ENCODE data around the gene BBX.
"Not testable (repeated sequence)": the region's sequence is repeated elsewhere in the genome, so short reads cannot be mapped to it uniquely, and the experiment has no call there.

Gene BBX

DNA sequence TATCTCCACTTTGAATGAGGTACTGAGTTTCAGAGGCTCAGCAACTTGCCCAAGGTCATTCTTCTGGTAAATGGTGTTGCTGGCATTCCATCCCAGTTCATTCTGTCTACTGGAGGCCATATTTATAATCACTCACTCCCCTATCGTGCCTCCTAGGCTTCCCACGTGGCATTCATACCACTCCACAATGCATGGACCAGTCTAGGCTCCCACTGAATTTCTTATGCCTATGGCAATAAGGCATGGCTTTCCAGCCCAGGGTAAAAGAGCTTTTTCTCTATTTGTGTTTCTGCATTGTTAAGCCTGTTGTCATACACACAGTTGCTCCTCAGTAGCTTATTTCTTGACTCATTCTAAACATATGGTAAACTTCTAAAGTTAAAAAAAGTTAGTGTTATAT, 19.9 kb downstream of the BBX start:
- DNase-seq (ENCODE audit: low read depth in 1 of 2, low spot score in 1 of 2), result no peak

DNA sequence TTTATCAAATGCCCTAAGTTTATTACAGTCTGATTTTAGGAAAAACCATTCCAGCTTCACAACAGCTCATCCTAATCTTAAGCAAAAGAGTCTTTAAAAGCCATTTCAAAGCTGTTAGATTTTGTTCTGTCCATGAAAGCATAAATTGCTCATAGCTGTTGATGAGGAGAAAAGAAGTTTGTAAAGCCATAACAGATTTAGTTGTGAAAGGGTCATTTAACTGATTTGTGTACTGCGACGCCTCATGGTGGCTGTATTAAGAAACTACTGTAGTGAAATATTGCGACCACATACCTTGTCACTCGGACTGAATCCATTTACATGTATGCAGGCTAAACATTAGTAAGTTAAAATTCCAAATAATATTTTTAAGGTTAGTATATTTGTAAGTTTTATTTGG, 20.9 kb downstream of the BBX start:
- no peak for DNase-seq (ENCODE audit: low read depth in 1 of 2, low spot score in 1 of 2)

DNA sequence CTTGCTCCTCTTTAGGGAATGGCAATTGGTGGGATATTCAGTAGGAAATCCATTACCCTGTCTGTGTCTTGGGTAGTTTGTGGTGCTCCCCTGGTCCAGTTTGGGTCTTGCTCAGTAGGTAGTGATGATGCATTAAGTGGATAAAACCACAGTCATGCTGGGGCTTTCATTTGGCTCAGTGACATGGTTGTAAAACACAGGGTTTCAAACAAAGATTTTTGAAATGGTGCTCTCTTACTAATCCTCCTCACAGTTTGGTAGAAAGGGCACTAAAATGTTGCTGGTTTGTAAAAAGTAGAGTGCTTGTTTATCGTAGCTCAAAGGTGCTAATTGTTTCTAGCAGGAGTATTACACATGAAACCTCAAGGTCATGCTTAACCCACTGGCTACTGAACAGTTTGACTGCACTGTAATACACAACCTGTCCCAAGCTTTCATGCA, 22.9 kb downstream of the BBX start:
- DNase-seq (ENCODE audit: low read depth in 1 of 2, low spot score in 1 of 2), result no peak

DNA sequence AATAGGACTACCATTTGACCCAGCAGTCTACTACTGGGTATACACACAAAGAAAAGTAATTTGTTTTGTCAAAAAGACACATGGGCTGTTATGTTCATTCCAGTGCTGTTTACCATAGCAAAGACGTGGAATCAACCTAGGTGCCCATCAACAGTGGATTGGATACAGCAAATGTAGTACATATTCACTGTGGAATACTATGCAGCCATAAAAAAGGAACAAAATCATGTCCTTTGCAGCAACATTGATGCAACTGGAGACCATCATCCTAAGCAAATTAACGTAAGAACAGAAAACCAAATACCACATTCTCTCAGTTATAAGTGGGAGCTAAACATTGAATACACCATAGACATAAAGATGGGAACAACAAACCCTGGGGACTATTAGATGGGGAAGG, 25.8 kb downstream of the BBX start:
- no peak for DNase-seq (ENCODE audit: low read depth in 1 of 2, low spot score in 1 of 2)

DNA sequence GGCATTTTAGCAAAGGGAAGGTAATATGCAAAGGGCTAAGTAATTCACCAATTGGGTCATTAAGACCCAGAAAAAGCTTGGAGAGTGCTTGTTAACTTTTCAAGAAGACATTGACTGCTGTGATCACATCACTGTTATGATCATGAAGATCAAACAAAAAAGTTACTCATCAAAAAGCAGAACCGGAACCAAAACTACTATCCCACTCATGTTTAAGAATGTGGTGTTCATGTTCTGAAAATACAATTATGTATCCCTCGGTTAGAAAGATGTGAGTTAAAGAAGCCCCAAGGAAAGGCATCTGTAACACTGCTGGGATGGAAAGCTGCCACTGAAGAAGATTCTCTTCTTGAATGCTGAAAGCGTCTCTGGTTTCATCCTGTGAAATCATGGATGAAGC, 32.6 kb downstream of the BBX start:
- no peak for DNase-seq (ENCODE audit: low read depth in 1 of 2, low spot score in 1 of 2)

DNA sequence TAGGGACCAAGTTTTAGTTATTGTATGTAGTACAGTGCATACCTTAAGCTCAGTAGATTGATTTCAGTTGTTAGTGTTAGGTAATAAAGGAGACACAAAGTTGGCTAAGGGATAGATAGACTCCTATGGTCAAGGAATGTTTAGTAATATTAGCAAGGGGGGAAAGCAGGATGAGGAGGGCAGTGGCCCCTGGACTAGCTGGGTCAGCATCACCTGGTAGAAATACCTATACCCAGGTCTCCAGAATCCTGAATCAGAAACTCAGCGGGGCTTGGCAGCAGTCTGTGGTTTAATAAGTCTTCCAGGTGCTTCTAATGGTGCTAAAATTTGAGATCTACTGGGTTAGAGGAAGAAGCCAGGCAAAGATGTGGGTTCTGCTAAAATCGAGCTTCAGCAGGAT, 35.0 kb downstream of the BBX start:
- no peak for DNase-seq (ENCODE audit: low read depth in 1 of 2, low spot score in 1 of 2)

DNA sequence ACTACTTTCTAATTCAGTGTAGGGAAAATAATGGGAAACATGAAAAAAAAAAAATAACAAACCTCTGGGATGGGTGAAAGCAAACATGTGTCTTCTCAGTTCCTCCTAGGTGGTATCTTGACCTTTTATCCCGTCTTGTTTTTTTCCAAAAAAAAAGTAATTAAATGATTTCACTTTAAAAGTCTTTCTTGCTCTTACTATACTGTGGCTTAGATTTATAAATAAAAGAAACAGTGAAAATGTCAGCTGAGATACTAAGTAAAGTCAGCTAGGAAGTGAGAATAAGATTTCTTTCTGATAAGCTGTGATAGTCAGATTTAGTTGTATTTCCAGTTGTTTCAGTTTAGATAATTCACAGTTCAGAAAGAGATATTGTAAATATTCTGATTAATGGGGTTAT, 37.4 kb downstream of the BBX start:
- DNase-seq (ENCODE audit: low read depth in 1 of 2, low spot score in 1 of 2), result no peak

DNA sequence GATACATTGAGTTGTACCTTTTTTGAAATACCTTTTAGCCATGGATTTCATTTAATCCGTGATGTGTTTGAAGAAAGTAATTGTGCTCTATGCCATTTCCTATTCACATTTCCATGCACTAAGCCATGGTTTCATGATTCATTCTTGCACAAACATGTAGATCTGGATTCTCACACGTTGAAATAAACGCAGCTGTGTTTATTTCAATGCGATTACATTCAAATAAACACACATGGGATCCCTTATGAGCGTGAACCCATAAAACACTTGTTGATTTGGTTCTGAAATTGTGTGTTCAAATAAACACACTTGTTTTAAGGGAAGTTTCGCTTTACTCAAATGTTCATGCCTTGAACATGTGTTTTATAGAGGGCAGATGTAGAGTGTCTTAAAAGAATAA, 39.2 kb downstream of the BBX start:
- DNase-seq (ENCODE audit: low read depth in 1 of 2, low spot score in 1 of 2), result no peak

DNA sequence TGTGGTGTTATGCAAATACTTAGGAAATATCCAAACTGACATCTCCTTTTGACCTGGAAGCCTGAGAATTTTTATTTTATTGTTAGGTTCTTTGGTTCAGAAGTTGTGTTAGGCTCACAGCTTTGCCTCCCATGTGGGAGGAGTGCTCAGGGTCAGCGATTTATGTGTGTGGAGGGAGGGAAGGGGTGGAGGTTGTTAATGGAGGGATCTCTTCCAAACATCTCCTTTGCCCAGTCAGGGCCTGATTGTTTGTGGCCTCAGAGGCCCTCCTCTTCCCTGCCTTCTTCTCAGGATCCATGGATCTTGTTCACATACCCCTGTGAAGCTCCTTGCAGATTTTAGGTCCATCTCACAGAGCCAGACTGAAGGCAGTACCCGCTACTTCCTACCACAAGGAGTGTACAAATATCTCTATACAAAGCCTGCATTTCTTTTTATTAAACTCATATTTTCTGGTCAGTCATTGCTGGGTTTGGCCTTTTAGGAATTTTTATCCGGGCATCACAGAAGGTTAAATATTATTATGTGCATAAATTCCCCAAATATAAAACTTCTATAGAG, 40.3 kb downstream of the BBX start:
- DNase-seq (ENCODE audit: low read depth in 1 of 2, low spot score in 1 of 2), result no peak

DNA sequence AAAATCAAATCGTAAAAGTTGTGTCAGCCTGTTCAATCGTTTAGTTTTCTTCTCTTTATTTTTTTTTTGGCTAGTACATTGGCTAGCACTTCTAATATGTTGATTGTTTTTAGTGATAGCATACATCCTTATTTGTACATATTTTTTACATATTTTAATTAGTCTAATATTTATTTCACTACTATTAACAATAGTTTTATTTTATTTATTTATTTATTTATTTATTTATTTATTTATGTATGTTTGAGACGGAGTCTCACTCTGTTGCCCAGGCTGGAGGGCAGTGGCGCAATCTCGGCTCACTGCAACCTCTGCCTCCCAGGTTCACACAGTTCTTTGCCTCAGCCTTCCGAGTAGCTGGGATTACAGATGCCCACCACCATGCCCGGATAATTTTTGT, 42.5 kb downstream of the BBX start:
- DNase-seq (ENCODE audit: low read depth in 1 of 2, low spot score in 1 of 2), result not testable (repeated sequence)

DNA sequence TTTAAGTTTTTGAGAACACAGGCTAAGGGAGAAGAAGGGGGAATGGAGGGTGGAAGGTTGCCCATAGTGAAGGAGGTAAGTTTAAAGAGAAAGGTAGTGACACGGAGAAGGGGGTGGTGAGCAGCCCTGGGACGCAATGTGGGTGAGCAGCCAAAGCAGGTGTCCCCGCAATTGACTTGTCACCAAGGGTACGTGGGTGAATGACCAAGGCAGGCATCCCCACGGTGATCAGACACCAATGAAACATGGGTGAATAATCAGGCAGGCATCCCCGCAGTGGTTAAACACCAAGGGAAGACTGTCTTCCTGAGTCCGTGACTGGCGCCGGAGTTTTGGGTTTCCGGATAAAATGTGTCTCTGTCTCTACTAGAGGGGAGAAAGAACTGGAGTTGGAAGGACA, 48.3 kb downstream of the BBX start:
- DNase-seq (ENCODE audit: low read depth in 1 of 2, low spot score in 1 of 2), result not testable (repeated sequence)

DNA sequence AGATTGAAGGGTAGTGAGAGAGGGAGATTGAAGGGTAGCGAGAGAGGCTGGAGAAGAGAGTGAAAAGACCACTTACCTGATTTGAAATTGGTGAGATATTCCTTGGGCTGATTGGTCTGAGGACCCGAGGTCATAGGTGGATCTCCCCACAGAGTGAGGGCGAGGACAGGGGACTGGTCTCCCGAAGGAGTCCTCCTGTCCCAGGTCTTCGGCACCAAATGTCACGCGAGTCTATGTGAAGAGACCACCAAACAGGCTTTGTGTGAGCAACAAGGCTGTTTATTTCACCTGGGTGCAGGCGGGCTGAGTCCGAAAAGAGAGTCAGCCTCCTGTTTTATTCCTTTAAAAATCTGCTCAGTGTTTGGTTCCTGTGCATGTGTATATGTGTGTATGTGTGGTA, 48.7 kb downstream of the BBX start:
- DNase-seq (ENCODE audit: low read depth in 1 of 2, low spot score in 1 of 2), result not testable (repeated sequence)

DNA sequence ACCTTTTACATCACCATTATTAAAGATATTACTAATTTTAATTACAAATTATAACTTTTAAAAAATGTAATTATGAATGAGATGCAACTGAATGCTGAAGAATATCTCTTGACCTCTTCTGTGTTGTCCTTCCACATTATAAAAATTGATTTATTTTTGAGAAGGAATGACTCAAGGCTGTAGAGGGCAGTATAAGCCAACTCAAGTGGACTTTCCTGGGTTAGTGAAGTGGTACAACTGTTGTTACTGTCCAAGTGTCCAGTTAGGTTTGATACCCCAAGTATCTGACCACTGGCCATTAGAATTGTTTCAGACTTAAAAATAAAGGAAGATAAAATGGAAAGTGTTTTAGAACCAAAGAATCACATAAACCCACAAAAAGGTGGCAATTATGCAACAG, 51.9 kb downstream of the BBX start:
- DNase-seq (ENCODE audit: low read depth in 1 of 2, low spot score in 1 of 2), result no peak

DNA sequence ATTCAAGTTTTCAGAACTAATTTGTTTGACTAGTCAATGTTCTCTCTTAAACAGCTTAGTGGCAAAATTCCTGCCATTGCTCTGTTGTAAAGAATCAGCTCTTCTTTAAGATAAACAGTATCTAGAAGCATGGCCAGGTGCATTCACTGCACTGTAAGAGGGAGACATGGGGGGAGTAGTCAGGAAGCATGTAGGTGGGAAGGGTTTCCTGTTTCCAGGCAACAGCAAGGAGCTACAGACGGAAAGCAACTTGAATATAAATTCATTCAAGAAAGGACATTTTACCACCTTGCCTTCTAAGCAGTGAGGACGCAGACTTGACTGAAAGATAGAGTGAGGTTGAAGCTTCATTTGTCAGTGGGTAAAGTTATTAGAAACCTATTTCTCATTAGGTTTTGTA, 55.3 kb downstream of the BBX start:
- DNase-seq (ENCODE audit: low read depth in 1 of 2, low spot score in 1 of 2), result no peak

DNA sequence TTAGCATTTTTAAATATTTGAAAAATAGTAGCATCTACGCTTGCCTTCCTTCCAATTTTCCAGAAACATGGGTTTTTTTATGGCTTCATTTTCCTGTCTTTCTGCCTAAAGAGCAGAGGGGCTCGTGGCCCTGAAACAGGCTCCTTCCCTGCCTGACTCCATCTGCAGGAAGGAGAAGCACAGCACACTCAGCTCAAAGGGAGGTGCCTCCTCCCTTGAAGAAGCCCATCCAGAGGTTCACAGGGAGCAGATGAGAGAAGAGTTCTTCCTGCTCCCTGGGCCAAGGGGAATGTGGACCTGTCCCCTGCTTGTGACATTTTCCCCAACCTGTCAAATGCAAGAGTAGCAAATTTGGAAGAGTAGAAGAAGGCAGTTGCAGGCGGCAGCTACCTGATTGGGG, 55.8 kb downstream of the BBX start:
- DNase-seq (ENCODE audit: low read depth in 1 of 2, low spot score in 1 of 2), result no peak

DNA sequence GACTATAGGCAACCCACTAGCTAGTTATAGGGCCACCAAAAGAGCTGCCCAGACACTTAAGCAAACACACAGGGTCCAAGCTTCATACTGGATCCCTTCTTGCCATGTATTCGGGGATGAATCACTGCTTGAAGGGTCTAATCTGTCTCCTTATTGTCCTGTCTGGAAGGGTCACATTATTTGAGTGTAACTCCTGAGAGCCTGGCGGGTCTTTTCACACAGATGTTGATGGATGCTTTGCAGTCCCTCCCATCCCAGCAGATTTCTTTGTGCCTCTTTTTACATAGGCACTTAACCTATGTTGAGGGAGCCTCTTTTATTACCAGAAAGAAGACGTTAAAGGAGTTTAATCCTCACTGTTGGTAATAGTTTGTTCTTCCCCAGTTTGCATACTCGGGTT, 56.6 kb downstream of the BBX start:
- no peak for DNase-seq (ENCODE audit: low read depth in 1 of 2, low spot score in 1 of 2)

DNA sequence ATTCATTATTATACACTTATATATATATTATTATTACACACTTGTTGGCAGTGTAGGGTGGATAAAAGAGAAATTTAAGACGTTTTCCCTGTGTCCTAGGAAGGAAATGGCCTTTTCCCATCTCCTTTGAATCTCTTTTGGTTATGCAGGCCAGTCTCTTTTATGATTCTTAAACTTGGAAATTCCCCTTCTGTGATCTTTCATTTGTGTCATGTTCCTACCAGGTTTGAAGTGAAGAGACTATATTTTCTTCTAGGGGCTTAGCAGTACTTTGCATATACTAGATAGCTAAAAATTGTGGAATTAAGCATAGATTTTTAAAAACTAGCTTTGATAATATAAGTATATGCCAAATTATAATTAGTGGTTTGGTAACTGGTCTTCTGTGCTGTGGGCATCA, 58.5 kb downstream of the BBX start:
- DNase-seq (ENCODE audit: low read depth in 1 of 2, low spot score in 1 of 2), result no peak

DNA sequence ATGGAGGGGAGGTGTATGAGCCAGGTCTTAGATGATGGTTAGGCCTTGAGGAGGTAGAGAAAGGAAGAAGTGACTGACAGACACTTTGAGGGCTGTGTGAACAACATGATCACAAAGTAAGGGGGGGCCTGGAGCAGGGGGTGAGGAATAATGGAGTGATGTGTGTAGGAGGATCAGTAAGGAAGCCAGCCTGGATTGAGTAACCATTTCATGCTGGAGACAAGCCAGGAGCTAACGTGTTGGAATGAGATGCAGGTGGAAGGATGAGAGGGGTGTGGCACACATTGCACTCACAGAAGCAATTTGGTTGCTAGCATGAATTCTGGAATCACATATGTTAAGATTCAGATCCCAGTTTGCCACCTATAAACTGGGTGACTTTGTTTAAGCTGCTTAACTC, 65.5 kb downstream of the BBX start:
- DNase-seq (ENCODE audit: low read depth in 1 of 2, low spot score in 1 of 2), result no peak

DNA sequence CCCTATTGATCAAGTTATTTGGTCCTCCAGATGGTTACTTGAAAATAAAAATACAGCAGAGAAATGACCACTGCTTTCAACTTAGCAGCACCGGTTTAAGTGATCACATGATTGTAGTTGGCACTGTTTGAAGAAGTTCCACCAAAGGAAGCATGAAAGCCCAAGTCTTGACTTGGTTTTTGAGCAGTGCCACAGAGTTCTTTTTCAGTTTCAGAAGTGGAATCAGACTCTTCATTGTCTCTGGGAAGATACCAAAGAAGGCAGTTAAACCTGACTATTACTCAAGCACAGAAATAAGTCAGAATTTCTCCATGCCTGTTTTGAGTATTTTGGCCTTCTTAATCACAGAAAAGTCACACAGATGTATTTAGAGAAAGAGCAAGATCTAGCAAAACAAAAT, 66.7 kb downstream of the BBX start:
- DNase-seq (ENCODE audit: low read depth in 1 of 2, low spot score in 1 of 2), result no peak

DNA sequence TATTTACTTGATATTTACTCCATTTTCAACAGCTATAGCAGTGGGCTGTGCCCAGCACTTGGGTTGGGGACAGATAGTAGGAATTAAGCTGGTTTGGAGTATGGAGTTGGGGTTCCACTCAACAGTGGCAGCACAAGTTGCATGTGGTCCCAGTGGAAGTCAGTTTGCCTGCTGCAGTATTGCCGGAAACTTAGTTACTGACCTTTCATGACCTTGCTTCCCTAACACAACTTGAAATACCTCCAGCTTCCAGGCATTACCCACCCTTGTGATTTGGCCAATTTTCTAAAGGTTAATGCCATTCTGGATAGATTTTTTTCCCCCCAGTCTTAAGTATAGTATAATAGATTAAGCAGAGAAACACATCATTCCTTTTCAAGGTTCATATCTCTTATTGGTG, 68.0 kb downstream of the BBX start:
- no peak for DNase-seq (ENCODE audit: low read depth in 1 of 2, low spot score in 1 of 2)

DNA sequence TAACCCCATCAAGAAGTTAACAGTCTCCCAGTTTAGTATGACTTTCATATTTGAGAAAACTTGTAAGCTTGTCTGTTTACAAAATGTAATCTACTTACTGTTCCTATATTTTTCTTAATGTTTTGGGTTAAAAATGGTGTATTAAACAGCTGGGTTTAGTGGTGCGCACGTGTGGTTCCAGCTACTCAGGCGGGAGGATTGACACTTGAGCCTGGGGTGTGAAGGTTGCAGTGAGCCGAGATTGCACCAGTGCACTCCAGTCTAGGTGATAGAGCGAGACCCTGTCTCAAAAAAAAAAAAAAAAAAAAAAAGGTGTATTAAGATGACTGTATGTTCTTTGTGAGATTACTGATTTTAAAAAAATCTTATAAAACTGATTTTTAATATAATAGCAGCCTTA, 69.3 kb downstream of the BBX start:
- no peak for DNase-seq (ENCODE audit: low read depth in 1 of 2, low spot score in 1 of 2)

DNA sequence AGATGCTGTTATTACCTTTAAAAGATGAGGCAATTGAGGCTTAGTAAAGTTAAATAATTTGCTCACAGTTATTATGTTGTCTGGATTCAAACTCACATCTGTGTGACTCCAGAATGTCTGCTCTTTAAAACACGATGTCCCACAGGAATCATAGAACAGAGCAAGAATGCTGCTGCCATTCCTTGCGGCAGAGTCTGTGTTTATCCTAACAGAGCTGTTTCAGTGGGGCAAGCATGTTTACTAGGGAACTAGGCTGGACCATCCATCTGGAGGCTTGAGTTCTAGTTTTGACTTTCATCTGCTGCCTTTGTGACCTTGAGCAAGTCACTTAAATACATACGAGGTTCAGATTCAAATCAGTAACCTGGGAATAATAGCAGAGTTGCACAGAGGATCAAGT, 72.1 kb downstream of the BBX start:
- no peak for DNase-seq (ENCODE audit: low read depth in 1 of 2, low spot score in 1 of 2)

DNA sequence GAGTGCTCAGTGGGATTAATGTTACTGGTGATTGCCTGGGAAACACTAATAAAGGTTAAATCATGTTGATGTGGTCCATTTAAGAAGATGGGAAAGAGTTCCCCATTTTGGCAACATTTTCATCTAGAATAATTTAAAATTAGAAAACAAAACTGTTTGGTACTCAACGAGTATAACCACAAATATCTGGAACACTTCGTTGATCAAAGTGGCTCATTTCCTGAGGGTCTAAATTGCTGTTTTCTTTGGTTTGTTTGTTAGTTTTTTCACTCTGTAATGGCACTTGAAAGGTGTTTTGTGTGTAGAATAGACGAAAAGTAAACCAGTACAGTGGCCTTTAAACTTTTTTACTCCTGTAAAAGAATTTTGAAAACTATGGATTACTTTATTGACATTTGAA, 73.9 kb downstream of the BBX start:
- no peak for DNase-seq (ENCODE audit: low read depth in 1 of 2, low spot score in 1 of 2)

All from activated CD4-positive, alpha-beta T cell treated with anti-CD3 and anti-CD28 coated beads, Interleukin-2, amount 50 U/mL, for 24 hours (primary cell).